ENCODE data around the gene SSC4D.

The SSC4D gene

GRCh38 chr7:76346097-76346496 lies 63.4 kb downstream of the SSC4D start:
- ATAC-seq (ENCODE audit: low read depth) (no peak), DNase-seq (ENCODE audit: low spot score) (no peak)
- H3K4me3 ChIP-seq (ENCODE audit: severe bottlenecking), result no peak overlapping the region
- peaks cover 100% of the 10 kb centered on the region for H3K36me3 ChIP-seq (ENCODE audit: low read depth)
- TF ChIP-seq CTCF (IDR thresholded peaks at IDR 0.05; ENCODE audit: poor library complexity, severe bottlenecking), result no peak
- H3K27me3 ChIP-seq (ENCODE audit: insufficient read depth, poor library complexity, severe bottlenecking), result no peaks in the 10 kb centered on the region
- H3K9me3 ChIP-seq (ENCODE audit: severe bottlenecking), result no peaks in the 10 kb centered on the region
- peaks cover 8% of the 10 kb centered on the region for H3K4me1 ChIP-seq (ENCODE audit: insufficient read depth, poor library complexity, severe bottlenecking)
- no peak overlapping the region for H3K27ac ChIP-seq (ENCODE audit: poor library complexity, severe bottlenecking)

- ATAC-seq (ENCODE audit: low read depth) (no peak), DNase-seq (ENCODE audit: low spot score) (no peak)
- H3K9me3 ChIP-seq (ENCODE audit: severe bottlenecking), result no peaks in the 10 kb centered on the region
- H3K4me1 ChIP-seq (ENCODE audit: insufficient read depth, poor library complexity, severe bottlenecking), result peaks cover 30% of the 10 kb centered on the region
- TF ChIP-seq CTCF (IDR thresholded peaks at IDR 0.05; ENCODE audit: poor library complexity, severe bottlenecking), result no peak
- no peak overlapping the region for H3K4me3 ChIP-seq (ENCODE audit: severe bottlenecking)
- H3K36me3 ChIP-seq (ENCODE audit: low read depth), result peaks cover 100% of the 10 kb centered on the region
- no peak overlapping the region for H3K27ac ChIP-seq (ENCODE audit: poor library complexity, severe bottlenecking)
- no peaks in the 10 kb centered on the region for H3K27me3 ChIP-seq (ENCODE audit: insufficient read depth, poor library complexity, severe bottlenecking)
These were observed 65.6 kb downstream of the SSC4D start for GRCh38 chr7:76343931-76344321.

- TF ChIP-seq CTCF (IDR thresholded peaks at IDR 0.05; ENCODE audit: poor library complexity, severe bottlenecking), result no peak
- ATAC-seq (ENCODE audit: low read depth), result peak; percentile 54; the same call in 2 of the 3 replicates
- H3K36me3 ChIP-seq (ENCODE audit: low read depth), result peaks cover 100% of the 10 kb centered on the region
- H3K4me3 ChIP-seq (ENCODE audit: severe bottlenecking), result no peak overlapping the region
- DNase-seq (ENCODE audit: low spot score), result no peak
- peaks cover 35% of the 10 kb centered on the region for H3K4me1 ChIP-seq (ENCODE audit: insufficient read depth, poor library complexity, severe bottlenecking)
- no peaks in the 10 kb centered on the region for H3K27me3 ChIP-seq (ENCODE audit: insufficient read depth, poor library complexity, severe bottlenecking)
- no peaks in the 10 kb centered on the region for H3K9me3 ChIP-seq (ENCODE audit: severe bottlenecking)
- H3K27ac ChIP-seq (ENCODE audit: poor library complexity, severe bottlenecking), result no peak overlapping the region
These were observed 66.1 kb downstream of the SSC4D start for GRCh38 chr7:76343294-76343930.

- Histone ChIP-seq H3K4me1 (ENCODE audit: insufficient read depth, poor library complexity, severe bottlenecking) (peaks cover 41% of the 10 kb centered on the region), H3K9me3 (ENCODE audit: severe bottlenecking) (no peaks in the 10 kb centered on the region), H3K27me3 (ENCODE audit: insufficient read depth, poor library complexity, severe bottlenecking) (no peaks in the 10 kb centered on the region), H3K4me3 (ENCODE audit: severe bottlenecking) (no peak overlapping the region), H3K27ac (ENCODE audit: poor library complexity, severe bottlenecking) (no peak overlapping the region), H3K36me3 (ENCODE audit: low read depth) (peaks cover 96% of the 10 kb centered on the region)
- TF ChIP-seq CTCF (IDR thresholded peaks at IDR 0.05; ENCODE audit: poor library complexity, severe bottlenecking), result no peak
- DNase-seq (ENCODE audit: low spot score) (no peak), ATAC-seq (ENCODE audit: low read depth) (no peak)
These were observed 67.3 kb downstream of the SSC4D start for GRCh38 chr7:76342222-76342621.

GRCh38 chr7:76340617-76341131 lies 68.8 kb downstream of the SSC4D start:
- no peak for DNase-seq (ENCODE audit: low spot score)
- Histone ChIP-seq H3K36me3 (ENCODE audit: low read depth) (peaks cover 93% of the 10 kb centered on the region), H3K4me1 (ENCODE audit: insufficient read depth, poor library complexity, severe bottlenecking) (peaks cover 41% of the 10 kb centered on the region), H3K4me3 (ENCODE audit: severe bottlenecking) (no peak overlapping the region), H3K27ac (ENCODE audit: poor library complexity, severe bottlenecking) (peak overlapping the region; percentile 21), H3K27me3 (ENCODE audit: insufficient read depth, poor library complexity, severe bottlenecking) (no peaks in the 10 kb centered on the region), H3K9me3 (ENCODE audit: severe bottlenecking) (no peaks in the 10 kb centered on the region)
- no peak for ATAC-seq (ENCODE audit: low read depth)
- TF ChIP-seq CTCF (IDR thresholded peaks at IDR 0.05; ENCODE audit: poor library complexity, severe bottlenecking), result no peak
